Peyer's patch (tissue), 4 donors: ENCODE data around the gene TNFRSF21. TPM values are rescaled to one million over a fixed set of nuclear protein-coding genes. Genes with fewer than 3 reads are reported as not detected.

Source experiments
- DNase-seq, 3 donors: peaks; one replicate each; pipeline ENCODE4 v3.0.0-alpha.2; 2017 to 2019
- H3K27ac ChIP-seq, 4 donors: fragments of 200-600 bp; sonication (generic); one replicate each; pipeline ENCODE4 v1.5.1; 2016 to 2019
- H3K27me3 ChIP-seq, 2 donors: fragments of 200-600 bp; sonication (generic); one replicate each; pipeline ENCODE4 v1.5.1; 2019
- H3K36me3 ChIP-seq, 3 donors: fragments of 200-600 bp; sonication (generic); one replicate each; pipeline ENCODE4 v1.5.1; 2016 to 2019
- H3K4me1 ChIP-seq, 4 donors: fragments of 200-600 bp; sonication (generic); one replicate each; pipeline ENCODE4 v1.5.1; 2016 to 2019
- H3K4me3 ChIP-seq, 4 donors: fragments of 200-600 bp; sonication (generic); 1 replicate in 3 of 4; 2 replicates in 1 of 4; pipeline ENCODE4 v1.5.1; 2016 to 2019; ENCODE audit warnings: mild to moderate bottlenecking in 1 of 4
- H3K9me3 ChIP-seq, 4 donors: fragments of 200-600 bp; sonication (generic); one replicate each; pipeline ENCODE4 v1.5.1; 2016 to 2019; ENCODE audit warnings: mild to moderate bottlenecking in 1 of 4
- POLR2A ChIP-seq, 2 donors: fragments of 450-650 bp; IDR thresholded peaks; one replicate each; pipeline ENCODE4 v1.5.1; 2017; ENCODE audit warnings: antibody characterized with exemption in 2 of 2, mild to moderate bottlenecking in 2 of 2, moderate library complexity in 2 of 2
- total RNA-seq, 4 donors: library from RNA; depleted of rRNA; stranded (reverse); fragments of >200 nt; gene quantifications; one replicate each; pipeline ENCODE4 v1.1.0, GENCODE V29; 2016
- TF ChIP-seq, protein P1 (sequence below), 6 experiments: fragments of 450-650 bp in 4 of 6; fragments of 200-600 bp in 2 of 6; sonication (generic) in 1 of 6; IDR thresholded peaks; one replicate each; pipeline ENCODE4 v1.5.1; 2017 to 2019; ENCODE audit warnings: antibody characterized with exemption in 6 of 6, mild to moderate bottlenecking in 3 of 6, moderate library complexity in 1 of 6

The TNFRSF21 gene
- total RNA-seq, 4 donors from 2014 or later: 9.1 to 53.4 (median 46.1) TPM

- TF ChIP-seq POLR2A (IDR thresholded peaks at IDR 0.05): no peak
- TF ChIP-seq, protein P1, sequence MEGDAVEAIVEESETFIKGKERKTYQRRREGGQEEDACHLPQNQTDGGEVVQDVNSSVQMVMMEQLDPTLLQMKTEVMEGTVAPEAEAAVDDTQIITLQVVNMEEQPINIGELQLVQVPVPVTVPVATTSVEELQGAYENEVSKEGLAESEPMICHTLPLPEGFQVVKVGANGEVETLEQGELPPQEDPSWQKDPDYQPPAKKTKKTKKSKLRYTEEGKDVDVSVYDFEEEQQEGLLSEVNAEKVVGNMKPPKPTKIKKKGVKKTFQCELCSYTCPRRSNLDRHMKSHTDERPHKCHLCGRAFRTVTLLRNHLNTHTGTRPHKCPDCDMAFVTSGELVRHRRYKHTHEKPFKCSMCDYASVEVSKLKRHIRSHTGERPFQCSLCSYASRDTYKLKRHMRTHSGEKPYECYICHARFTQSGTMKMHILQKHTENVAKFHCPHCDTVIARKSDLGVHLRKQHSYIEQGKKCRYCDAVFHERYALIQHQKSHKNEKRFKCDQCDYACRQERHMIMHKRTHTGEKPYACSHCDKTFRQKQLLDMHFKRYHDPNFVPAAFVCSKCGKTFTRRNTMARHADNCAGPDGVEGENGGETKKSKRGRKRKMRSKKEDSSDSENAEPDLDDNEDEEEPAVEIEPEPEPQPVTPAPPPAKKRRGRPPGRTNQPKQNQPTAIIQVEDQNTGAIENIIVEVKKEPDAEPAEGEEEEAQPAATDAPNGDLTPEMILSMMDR (IDR thresholded peaks at IDR 0.05): no peak
Observed at GRCh38 chr6:47206626-47207025, 103.1 kb downstream of the TNFRSF21 start.

DNA sequence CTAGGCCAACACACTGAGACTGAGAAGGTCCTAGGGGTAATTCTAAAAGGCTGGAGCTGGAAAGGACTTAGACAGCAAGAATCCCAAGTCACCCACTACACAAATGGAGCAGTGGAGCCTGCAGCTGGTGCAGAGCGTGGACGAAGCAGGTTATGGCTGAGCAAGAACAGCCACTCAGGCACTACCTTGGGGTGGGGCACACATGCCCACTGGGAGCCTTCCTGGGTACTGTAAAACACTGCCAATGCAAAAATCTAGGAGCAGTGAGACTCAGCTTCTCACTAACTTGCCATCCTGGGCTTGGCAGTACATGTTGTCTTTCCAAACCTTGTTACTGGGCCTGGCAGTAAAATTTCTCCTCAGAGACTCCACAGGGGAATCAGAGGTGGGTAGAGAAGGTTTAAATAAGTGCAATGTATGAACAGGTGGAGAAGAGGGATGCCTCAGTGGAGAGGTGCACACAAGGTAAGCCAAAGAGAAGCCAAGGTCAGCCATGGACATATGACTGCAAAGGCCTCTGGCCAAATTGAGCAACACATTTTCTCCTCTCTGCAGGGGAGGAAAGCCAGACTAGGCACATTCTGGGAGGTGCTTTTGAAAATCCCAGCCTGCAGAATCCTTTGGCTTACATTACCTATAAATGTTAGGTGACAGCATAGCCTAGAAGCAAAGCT lies 105.6 kb downstream of the TNFRSF21 start:
- H3K4me1 ChIP-seq: peaks cover 0 to 4% (median 0%) of the 10 kb centered on the region in 4 donors
- DNase-seq: no peak
- TF ChIP-seq POLR2A (IDR thresholded peaks at IDR 0.05): no peak
- TF ChIP-seq, protein P1 (IDR thresholded peaks at IDR 0.05): no peak
- no peaks in the 10 kb centered on the region for H3K9me3 ChIP-seq
- no peak overlapping the region for H3K27ac ChIP-seq
- H3K4me3 ChIP-seq: no peak overlapping the region
- H3K27me3 ChIP-seq: no peaks in the 10 kb centered on the region
- no peaks in the 10 kb centered on the region for H3K36me3 ChIP-seq

More at GRCh38 chr6:47206626-47207025, 103.1 kb downstream of the TNFRSF21 start:
- Histone ChIP-seq H3K36me3 (no peaks in the 10 kb centered on the region), H3K9me3 (no peaks in the 10 kb centered on the region), H3K4me1 (peaks cover 0 to 4% (median 0%) of the 10 kb centered on the region in 4 donors), H3K4me3 (no peak overlapping the region), H3K27ac (no peak overlapping the region), H3K27me3 (no peaks in the 10 kb centered on the region)
- DNase-seq: no peak

DNA sequence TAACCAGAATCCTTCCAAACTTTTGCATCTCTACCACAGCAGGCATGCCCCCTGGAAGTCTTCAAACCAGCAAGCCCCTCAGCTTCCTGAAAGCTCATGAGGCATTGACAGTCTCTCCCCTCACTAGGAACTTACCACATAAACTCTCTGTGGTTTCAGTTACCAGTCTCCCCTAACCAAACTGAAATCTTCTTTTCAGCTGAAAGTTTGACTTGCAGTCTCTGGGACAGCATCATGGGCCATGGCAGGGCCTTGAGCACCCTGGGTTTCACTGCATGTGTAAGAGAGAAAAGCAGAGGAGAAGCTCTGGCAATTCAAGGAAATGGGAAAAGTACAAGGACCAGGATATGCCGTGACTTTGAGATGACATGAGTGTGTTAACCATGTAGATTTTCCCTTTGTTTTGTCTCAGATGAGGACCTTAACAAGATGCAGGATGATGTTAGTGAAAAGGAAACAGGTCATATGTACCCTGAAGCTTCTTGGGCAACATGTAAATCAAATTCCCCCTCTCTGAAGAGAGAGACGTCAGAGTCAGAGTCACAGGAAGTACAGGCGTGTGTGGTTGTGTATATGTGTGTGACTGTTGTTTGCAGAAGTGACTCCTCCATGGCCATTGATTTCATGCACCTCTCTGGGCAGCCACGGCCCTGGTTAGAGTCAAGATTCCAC lies 106.3 kb downstream of the TNFRSF21 start:
- H3K9me3 ChIP-seq: no peaks in the 10 kb centered on the region
- TF ChIP-seq POLR2A (IDR thresholded peaks at IDR 0.05): no peak
- TF ChIP-seq, protein P1 (IDR thresholded peaks at IDR 0.05): no peak
- no peak overlapping the region for H3K4me3 ChIP-seq
- H3K36me3 ChIP-seq: no peaks in the 10 kb centered on the region
- peak overlapping the region in 1 of 4 donors; percentile 66 for H3K27ac ChIP-seq
- no peak for DNase-seq
- no peaks in the 10 kb centered on the region for H3K27me3 ChIP-seq
- peaks cover 0 to 4% (median 0%) of the 10 kb centered on the region in 4 donors for H3K4me1 ChIP-seq

- Histone ChIP-seq H3K27me3 (no peaks in the 10 kb centered on the region), H3K27ac (peak overlapping the region in 1 of 4 donors; percentile 66), H3K36me3 (no peaks in the 10 kb centered on the region), H3K9me3 (no peaks in the 10 kb centered on the region), H3K4me1 (peaks cover 0 to 4% (median 0%) of the 10 kb centered on the region in 4 donors), H3K4me3 (no peak overlapping the region)
- no peak for DNase-seq
- TF ChIP-seq, protein P1 (IDR thresholded peaks at IDR 0.05): no peak
- no peak for TF ChIP-seq POLR2A (IDR thresholded peaks at IDR 0.05)
Observed at GRCh38 chr6:47202644-47203205, 107.0 kb downstream of the TNFRSF21 start.

DNA sequence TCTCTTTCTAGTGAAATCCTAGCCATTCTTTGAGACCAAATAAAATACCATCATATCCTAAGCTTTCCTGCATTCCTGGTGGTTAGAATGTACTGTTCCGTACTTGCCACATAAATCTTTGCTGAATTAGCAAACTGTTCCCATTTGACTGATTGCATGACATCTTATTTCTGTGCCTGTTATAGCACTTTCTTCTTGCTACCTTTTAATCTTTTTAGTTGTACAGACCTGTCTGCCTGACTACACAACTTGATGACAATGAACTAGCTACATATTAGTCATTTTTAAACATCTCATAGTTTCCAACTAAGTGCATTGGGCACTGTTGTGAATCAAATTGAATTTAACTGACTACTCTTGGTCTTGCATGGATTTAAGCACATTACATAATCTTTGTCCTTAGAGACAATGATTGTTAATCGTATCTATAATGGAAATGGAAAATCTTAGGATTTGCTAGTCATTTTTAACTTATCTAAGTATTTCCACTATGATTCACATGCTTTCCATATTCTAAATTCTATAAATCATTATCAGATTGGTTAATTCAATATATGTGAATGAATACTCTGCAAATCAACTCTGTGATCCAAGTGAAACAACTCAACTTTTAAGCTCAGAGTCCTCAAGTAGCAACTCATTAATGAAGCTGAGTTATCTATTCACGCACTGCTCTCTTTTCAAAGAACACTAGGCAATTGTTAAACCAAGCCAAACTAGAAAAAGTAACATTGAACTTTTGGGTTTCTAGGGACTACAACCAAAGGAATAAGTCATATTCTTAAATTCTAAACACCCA lies 109.0 kb downstream of the TNFRSF21 start:
- Histone ChIP-seq H3K27me3 (no peaks in the 10 kb centered on the region), H3K9me3 (no peaks in the 10 kb centered on the region), H3K4me3 (no peak overlapping the region), H3K27ac (no peak overlapping the region), H3K4me1 (no peaks in the 10 kb centered on the region), H3K36me3 (no peaks in the 10 kb centered on the region)
- DNase-seq: no peak
- TF ChIP-seq POLR2A (IDR thresholded peaks at IDR 0.05): no peak
- TF ChIP-seq, protein P1 (IDR thresholded peaks at IDR 0.05): no peak
